ENCODE data around the gene MBP. TPM values are rescaled to one million over a fixed set of nuclear protein-coding genes. Genes with fewer than 3 reads are reported as not detected.
A peak's percentile ranks its signal among the peaks of the same experiment; 100 is the strongest.

The MBP gene
- total RNA-seq, 4 donors from 2014 or later, result 23.2 to 34.7 (median 28.2) TPM

GRCh38 chr18:77065221-77065981 is 67.2 kb downstream of the MBP start:
- Histone ChIP-seq H3K36me3 (peaks cover 0 to 36% of the 10 kb centered on the region in 2 donors), H3K9me3 (no peaks in the 10 kb centered on the region), H3K4me3 (no peak overlapping the region), H3K27me3 (no peaks in the 10 kb centered on the region), H3K4me1 (peaks cover 0 to 43% (median 25%) of the 10 kb centered on the region in 3 donors), H3K27ac (peak overlapping the region in 3 of 4 donors; percentile 63 to 81 (median 70))
- TF ChIP-seq POLR2AphosphoS5 (IDR thresholded peaks at IDR 0.05), result peak; percentile 31
- TF ChIP-seq CTCF (IDR thresholded peaks at IDR 0.05), result no peak
- peak; percentile 65 for ATAC-seq
- 61 to 77% methylated on average over 9 to 10 of the region's 13 CpGs for WGBS, 2 donors (ENCODE audit: low coverage in 1 of 2)

- ATAC-seq, result no peak
- Histone ChIP-seq H3K27ac (peak overlapping the region in 2 of 4 donors; percentile 12 to 43), H3K36me3 (peaks cover 0 to 36% of the 10 kb centered on the region in 2 donors), H3K9me3 (no peaks in the 10 kb centered on the region), H3K4me1 (peaks cover 0 to 34% (median 22%) of the 10 kb centered on the region in 3 donors), H3K27me3 (no peaks in the 10 kb centered on the region), H3K4me3 (no peak overlapping the region)
- TF ChIP-seq POLR2A (IDR thresholded peaks at IDR 0.05) (no peak), EP300 (IDR thresholded peaks at IDR 0.05) (no peak), CTCF (IDR thresholded peaks at IDR 0.05) (no peak), POLR2AphosphoS5 (IDR thresholded peaks at IDR 0.05) (no peak)
- WGBS, 2 donors (ENCODE audit: low coverage in 1 of 2), result 91 to 100% methylated on average over 2 to 6 of the region's 7 CpGs
These were observed 69.3 kb downstream of the MBP start for GRCh38 chr18:77063260-77063659.

DNA sequence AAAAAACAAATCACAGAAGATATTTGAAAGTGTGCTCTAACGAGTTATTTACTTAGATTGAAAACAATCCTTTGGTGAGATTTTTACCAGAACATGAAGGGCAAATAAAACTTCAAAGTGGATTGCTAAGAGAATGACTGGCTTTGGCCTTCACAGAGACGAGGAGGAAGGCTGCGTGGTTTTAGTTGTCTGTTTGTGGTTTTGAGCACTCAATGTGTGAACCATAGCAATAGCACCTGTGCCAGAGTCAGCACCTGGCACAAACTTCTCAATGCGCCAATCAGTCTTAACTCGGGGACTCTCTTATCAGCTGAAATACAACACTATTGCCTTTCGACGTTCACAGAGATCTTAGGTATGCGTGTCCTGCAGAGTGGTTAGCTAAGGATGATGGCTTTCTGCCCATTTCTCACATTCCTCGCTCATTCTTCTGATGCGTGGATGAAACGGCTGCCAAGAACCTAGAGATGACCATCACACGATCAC is 70.0 kb downstream of the MBP start:
- 85 to 87% methylated on average over 5 to 6 of the region's 12 CpGs for WGBS, 2 donors (ENCODE audit: low coverage in 1 of 2)
- H3K4me3 ChIP-seq, result no peak overlapping the region
- peaks cover 0 to 29% (median 15%) of the 10 kb centered on the region in 3 donors for H3K4me1 ChIP-seq
- H3K27me3 ChIP-seq, result no peaks in the 10 kb centered on the region
- no peak for TF ChIP-seq POLR2A (IDR thresholded peaks at IDR 0.05)
- TF ChIP-seq EP300 (IDR thresholded peaks at IDR 0.05), result no peak
- no peak for TF ChIP-seq POLR2AphosphoS5 (IDR thresholded peaks at IDR 0.05)
- no peak for TF ChIP-seq CTCF (IDR thresholded peaks at IDR 0.05)
- peak overlapping the region in 3 of 4 donors; percentile 12 to 46 (median 43) for H3K27ac ChIP-seq
- H3K9me3 ChIP-seq, result no peaks in the 10 kb centered on the region
- H3K36me3 ChIP-seq, result peaks cover 0 to 36% of the 10 kb centered on the region in 2 donors
- no peak for ATAC-seq

DNA sequence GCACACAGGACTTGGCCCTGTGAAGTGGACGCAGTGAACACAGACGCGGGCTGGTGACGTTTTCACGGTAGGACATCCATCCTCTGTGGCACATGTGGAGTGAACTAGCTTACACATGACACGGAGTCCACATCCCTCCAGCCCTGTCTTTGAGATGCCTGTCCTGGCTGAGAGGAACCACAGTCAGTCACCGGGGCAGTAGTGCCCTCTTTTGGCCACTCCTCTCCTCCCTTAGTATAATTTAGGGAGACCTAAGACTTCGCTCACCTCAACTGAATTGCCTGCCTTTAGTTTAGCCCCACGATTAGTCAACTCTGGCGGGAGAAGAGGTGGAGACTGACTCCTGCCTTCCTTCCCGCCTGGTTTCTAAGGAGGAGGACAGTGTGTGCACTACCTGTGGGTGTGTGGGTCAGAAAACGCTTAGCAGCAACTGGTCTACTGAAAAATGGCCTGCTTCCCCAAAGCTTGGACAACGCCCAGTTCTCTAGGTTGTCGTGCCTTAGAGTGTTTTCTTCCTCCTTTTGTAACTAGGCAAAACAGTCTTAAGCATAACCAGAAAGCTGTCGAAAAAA is 70.6 kb downstream of the MBP start:
- peaks cover 0 to 28% (median 12%) of the 10 kb centered on the region in 3 donors for H3K4me1 ChIP-seq
- no peaks in the 10 kb centered on the region for H3K9me3 ChIP-seq
- ATAC-seq, result peak; percentile 14
- H3K4me3 ChIP-seq, result no peak overlapping the region
- TF ChIP-seq CTCF (IDR thresholded peaks at IDR 0.05) (no peak), POLR2A (IDR thresholded peaks at IDR 0.05) (no peak), EP300 (IDR thresholded peaks at IDR 0.05) (no peak), POLR2AphosphoS5 (IDR thresholded peaks at IDR 0.05) (no peak)
- WGBS, 2 donors (ENCODE audit: low coverage in 1 of 2), result 85 to 88% methylated on average over 9 to 13 of the region's 15 CpGs
- no peaks in the 10 kb centered on the region for H3K27me3 ChIP-seq
- H3K36me3 ChIP-seq, result peaks cover 0 to 36% of the 10 kb centered on the region in 2 donors
- H3K27ac ChIP-seq, result peak overlapping the region in 3 of 4 donors; percentile 12 to 51 (median 46)
